ENCODE data around the gene EPHA2.
"Not testable (repeated sequence)": the region's sequence is repeated elsewhere in the genome, so short reads cannot be mapped to it uniquely, and the experiment has no call there.

Gene EPHA2

DNA sequence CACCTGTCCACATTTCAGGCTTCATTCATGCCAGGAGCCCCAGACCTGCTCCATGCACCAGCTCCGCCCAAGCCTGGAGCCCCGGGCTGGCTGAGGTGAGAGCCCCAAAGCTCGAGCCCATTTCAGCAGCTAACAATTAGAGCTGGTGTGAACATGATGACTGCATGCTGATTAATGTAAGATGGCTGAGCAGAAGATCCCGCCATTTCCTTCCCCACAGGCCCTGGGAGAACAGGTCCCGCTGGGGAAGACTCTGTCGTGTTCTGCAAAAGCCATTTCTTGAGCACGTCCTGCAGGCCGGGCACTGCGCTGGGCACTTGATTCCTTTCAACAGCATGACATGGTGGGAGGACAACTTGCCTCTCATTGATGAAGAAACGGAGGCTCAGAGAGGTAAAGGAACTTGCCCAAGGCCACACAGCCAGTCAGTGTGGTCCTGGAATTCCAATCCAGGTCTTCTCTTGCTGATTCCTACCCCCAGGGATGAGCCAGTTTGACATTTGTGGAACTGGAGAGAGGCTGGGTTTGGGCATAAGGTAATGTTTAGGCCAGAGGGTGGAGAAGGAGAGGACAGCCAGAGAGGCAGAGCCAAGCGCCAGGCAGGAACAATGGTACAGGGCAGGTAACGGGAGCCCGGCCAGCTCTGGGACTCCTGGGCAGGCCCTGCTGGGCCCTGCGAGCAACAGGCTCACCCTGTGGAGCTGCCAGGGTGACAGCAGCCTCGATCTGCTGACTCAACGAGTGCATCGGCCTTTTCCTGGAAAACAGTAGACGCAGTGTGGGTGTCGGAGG lies 28.1 kb upstream of the EPHA2 start:
- DNase-seq, result no peak

DNA sequence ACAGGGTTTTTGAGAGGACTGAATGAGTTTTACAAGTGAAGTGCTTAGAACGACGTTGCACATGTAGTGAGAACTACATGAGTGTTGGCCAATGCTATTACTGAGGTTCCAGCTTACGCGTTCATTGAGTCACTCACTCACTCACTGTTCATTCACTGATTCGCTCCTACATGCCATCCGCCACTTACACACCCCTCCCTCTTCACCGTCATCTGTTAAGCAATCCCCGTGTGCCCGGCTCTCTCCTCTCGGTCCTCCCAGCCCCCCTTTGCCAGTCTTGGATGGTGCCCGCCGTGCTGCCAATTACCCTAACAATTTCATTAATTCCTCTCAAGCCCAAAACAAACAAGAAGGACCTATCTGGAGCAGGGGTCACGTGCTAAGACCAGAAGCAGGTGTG lies 27.3 kb upstream of the EPHA2 start:
- DNase-seq, result no peak

GRCh38 chr1:16181887-16182719 lies 26.2 kb upstream of the EPHA2 start:
- no peak for DNase-seq

- DNase-seq, result no peak
Observed at GRCh38 chr1:16180291-16180824, 24.5 kb upstream of the EPHA2 start.

DNA sequence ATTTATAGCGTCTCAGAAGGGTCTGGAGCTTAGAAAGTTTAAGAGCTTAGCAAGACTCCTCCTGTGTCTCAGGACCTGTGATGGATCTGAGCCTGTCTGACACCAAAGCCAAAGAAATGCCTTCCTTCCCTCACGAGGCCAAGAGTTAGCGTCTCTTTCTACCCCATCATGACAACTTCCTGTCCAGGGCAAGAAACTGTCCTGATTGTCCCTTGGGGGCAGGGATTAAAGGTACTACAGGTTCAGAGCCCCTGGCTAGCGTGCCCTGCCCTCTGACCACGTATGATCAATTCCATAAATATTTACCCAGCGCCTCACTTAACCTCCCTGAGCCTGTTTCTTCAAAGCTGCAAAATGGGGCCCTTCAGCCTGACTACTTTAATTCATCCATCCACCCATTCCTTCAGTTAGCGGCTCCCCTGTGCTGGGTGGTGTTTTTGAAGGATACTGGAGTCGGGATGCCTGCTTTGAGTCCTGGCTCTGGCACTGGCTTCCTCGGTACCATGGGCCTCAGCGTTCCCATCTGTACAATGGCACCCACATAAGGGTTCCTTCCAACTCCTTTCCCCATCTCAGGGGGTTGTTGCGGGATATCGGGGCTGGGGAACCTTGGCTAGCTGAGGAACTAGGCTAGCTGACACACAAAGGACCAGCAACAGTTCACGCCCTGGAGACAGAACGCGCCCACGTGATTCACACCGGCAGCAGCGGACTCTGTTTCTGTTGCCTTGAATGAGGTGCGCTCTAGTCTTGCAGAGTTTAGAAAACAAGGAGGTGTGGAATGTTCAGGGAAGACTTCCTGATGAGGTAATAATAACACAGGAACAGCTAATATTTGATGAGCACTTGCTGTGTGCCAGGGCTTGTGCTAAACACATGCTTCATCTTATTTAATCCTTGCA lies 23.0 kb upstream of the EPHA2 start:
- DNase-seq, result no peak

- DNase-seq, result no peak
Observed at GRCh38 chr1:16177306-16177705, 21.4 kb upstream of the EPHA2 start.

DNA sequence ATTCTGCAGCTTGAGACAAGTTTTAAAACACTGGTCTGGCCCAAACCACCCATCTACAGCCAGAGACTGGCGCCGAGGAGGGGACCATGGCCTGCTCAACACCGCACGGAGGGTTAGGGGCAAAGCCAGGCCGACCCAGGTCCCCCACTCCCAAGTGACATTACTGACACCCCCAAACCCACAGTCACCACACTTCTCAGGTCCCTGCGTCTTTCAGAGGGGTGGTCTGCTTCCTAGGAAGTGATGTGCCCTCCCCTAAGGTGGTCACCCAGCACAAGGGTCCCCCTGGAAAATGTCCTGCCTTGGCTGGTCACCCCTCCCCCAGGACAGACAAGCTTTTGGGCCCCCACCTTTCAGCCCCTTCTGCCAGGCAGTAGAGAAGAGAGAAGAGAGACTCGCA lies 20.8 kb upstream of the EPHA2 start:
- DNase-seq, result no peak

- DNase-seq, result no peak
Observed at GRCh38 chr1:16175610-16176553, 20.0 kb upstream of the EPHA2 start.

DNA sequence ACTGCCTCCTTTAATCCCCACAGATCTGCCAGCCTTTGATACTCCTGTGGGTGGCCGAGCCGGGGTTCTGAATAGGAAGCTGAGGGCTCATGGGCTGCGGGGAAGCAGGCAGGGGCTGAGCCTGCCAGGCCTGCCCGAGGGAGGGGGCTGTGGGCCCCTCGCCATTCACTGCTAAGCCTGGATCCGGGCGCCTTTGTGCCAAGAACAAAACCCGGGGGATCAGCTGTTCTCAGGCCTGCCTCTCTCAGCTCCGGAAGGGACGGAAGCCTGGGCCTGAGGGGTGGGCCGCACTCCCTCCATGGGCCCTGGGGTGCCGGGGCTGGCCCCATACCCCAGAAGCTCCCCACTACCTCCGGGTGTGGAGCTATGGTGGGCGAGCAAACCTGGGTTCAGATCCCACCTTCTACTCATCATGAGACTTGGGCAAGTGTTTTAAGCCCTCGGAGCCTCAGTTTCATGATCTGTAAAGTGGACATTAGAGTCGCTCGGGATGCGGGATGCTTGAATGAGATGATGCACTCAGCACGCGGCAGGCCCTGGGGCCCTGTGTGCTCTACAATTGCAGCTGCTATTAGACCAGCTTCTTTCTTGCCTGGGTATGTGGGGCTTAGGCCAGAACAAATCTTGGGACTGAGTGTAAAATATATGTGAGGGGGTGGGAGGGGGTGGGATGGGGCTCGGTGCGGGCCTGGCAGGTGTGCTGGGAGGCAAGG lies 19.2 kb upstream of the EPHA2 start:
- DNase-seq, result no peak

DNA sequence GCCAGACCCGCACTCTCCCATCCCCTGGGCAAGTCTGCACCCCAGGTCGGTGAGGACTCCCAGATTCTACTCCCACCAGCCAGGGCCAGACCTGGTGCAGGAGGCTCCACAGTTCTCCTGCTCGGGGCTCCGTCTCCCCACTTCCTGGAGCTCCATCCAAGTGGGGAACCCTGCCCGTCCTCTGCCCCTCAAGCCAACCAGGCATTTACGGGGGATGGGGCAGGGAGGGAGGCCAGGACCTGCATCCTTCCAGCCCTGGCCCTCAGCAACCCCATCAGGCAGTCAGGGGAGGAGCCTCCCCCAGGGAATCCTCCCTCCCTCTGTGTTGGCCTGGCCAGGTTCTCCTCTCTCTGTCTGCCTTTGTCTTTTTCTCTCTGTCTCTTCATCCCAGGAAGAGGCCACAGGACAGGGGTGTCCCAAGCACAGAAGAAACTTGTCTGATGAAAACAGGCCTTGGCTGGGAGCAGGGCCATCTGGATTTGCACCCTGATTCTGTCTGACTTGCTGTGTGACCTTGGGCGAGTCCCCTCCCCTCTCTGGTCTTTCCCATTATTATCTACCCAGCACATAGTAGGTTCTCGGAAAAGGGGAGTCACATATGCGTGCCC lies 18.5 kb upstream of the EPHA2 start:
- no peak for DNase-seq

- DNase-seq, result no peak
Observed at GRCh38 chr1:16173447-16174260, 17.8 kb upstream of the EPHA2 start.

DNA sequence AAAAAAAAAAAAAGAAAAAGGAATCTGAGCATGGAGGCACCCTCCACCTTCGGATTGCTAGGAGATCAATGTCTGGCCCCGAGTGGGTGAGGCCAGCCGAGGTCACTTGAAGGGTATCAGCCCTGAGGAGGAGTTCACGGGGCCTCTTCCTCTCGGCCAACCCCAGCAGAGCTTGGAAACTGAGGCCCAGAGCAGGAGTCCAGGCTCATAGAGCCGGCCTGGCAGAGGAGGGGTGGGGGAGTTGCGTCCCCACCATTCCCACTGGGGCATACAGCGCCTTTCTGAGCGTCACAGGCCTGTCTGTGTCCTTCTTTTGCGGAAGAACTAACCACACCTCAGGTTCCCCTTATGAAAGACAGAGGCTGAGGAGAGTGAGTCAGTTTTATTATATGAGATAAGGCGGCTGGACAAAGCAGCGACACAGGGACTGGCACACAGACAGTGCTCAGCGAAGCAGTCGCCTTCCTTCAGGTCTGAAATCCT lies 17.1 kb upstream of the EPHA2 start:
- DNase-seq, result no peak

GRCh38 chr1:16172218-16172830 lies 16.5 kb upstream of the EPHA2 start:
- DNase-seq, result no peak

DNA sequence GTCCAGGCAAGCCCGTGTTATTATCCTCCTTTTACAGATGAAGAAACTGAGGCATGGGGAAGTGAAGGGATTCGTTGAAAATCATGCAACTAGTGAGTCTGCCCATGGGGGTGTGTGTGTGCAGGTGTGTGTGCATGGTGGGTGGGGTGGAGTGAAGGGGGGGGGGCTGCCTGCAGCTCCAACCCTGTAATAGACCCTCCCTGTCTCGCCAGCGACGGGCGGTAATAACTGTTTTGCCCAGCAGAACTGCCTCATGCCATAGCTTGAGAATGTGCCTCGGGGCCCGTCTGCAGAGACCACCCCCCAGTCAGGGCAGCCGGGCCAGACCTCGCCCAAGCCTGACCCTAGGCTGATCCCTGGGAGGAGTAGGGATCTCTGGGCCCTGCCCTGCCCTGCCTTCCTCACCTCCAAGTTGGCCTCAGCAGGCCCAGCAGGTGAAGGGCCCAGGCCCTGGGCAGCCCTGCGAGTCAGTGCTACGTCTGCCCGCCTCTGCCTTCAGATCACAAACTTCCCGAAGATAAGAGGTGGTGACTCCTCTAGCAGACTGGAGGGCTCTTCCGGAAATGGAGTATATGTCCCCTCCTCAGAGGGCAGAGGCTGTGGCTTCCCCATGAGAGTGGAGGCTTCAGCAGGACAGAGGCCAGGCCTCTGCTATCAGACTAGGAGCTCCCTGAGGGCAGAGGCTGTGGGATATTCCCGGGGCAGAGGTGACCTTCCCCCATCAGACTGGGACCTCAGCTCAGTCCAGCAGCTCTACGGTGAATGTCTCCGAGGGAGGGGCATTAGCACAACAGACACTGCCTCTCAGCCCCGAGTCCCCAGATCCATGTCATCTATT lies 15.7 kb upstream of the EPHA2 start:
- DNase-seq, result no peak

DNA sequence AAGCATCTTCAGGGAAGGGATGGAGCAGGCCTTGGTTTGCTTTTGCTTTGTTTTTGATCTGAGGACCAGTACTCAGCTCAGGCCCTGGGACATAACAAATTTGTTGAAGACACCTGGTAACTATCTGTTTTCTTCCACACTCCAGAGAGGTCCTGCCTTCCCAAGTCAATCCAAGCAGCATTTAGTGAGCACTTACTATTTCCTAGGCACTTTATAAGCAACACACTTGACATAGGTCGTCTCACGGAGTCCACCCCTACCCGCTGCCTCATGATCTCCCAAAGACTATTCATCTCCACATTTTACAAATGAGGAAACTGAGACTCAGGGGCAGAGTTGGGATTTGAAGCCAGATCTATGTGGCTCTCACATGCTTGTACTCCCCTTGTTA lies 14.4 kb upstream of the EPHA2 start:
- no peak for DNase-seq

DNA sequence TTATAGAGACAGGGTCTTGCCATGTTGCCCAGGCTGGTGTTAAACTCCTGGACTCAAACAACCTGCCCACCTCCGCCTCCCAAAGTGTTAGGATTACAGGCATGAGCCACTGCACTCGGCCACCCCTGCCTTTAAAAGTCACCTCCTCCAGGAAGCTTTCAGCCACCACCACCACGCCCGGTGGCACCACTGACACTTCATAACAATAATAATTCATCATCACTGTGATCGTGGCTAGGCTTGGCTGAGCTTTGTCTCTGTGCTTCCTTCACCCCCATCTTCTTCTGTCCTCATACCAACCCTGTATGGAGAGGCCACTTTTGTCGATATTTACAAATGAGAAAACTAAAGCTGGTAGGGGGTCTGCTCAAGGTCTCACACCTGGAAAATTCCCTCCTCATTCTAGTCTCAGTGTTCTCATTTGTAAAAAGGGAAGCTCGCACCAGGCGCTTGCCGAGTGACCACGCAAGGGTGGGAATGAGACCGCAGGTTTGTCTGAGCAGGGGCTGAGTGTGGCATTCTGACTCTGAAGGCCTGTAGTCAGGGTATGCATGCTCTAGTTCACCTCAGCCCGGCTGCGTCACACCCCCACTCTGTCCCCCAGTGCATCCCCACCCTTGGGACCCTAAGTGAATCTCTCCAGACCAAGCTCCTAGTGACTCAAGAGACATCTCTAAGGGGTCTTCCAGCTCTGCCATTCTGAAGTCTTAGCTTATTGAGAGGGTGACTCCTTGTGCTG lies 12.9 kb upstream of the EPHA2 start:
- DNase-seq, result no peak

DNA sequence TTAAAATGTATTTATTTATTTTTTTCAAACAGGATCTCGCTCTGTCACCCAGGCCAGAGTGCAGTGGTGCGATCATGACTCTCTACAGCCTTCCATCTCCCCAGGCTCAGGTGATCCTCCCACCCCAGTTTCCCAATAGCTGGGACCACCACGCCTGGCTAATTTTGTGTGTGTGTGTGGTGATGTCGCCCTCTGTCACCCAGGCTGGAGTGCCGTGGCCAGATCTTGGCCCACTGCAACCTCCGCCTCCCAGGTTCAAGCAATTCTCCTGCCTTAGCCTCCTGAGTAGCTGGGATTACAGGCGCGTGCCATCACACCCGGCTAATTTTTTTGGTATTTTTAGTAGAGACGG lies 12.3 kb upstream of the EPHA2 start:
- DNase-seq, result not testable (repeated sequence)
